HL-60/S4 (cell line): ENCODE measurements around the gene PTOV1.

Experiments used
- in situ Hi-C: fragments of 300-500 bp; cut with MboI; formaldehyde crosslinking; loops from 2 replicates; pipeline ENCODE4 v1.14.3; 2022; ENCODE audit warnings: low sequenced_read_pairs

Gene PTOV1

GRCh38 chr19:49873129-49873521 lies 22.2 kb downstream of the PTOV1 start:
- in situ Hi-C loops = no loop called here

GRCh38 chr19:49873834-49874233 lies 22.9 kb downstream of the PTOV1 start:
- in situ Hi-C loops = no loop called here

GRCh38 chr19:49874503-49875157 lies 23.7 kb downstream of the PTOV1 start:
- in situ Hi-C loops = no loop called here

- in situ Hi-C loops = no loop called here
These were observed 24.2 kb downstream of the PTOV1 start for GRCh38 chr19:49875177-49875576.

- in situ Hi-C loops = no loop called here
These were observed 25.0 kb downstream of the PTOV1 start for GRCh38 chr19:49875857-49876421.

- in situ Hi-C loops = no loop called here
These were observed 25.6 kb downstream of the PTOV1 start for GRCh38 chr19:49876422-49877019.

GRCh38 chr19:49877020-49877878 lies 26.3 kb downstream of the PTOV1 start, which contains the start of the genes AKT1S1 and TBC1D17:
AKT1S1 (minus strand) TSS chr19:49877355; CDS start chr19:49873295, 4,060 bp downstream.
TBC1D17 (plus strand) TSS chr19:49877702; CDS start chr19:49877724, 22 bp downstream.
- in situ Hi-C loops = no loop called here

- in situ Hi-C loops = no loop called here
These were observed 27.2 kb downstream of the PTOV1 start for GRCh38 chr19:49877879-49878743.

- in situ Hi-C loops = no loop called here
These were observed 27.7 kb downstream of the PTOV1 start for GRCh38 chr19:49878744-49879070.

GRCh38 chr19:49879243-49879963 lies 28.4 kb downstream of the PTOV1 start:
- in situ Hi-C loops = no loop called here

- in situ Hi-C loops = no loop called here
These were observed 29.4 kb downstream of the PTOV1 start for GRCh38 chr19:49880162-49880869.

- in situ Hi-C loops = no loop called here
These were observed 30.2 kb downstream of the PTOV1 start for GRCh38 chr19:49881186-49881585.

GRCh38 chr19:49881672-49882394 lies 30.9 kb downstream of the PTOV1 start:
- in situ Hi-C loops = no loop called here

- in situ Hi-C loops = no loop called here
These were observed 31.7 kb downstream of the PTOV1 start for GRCh38 chr19:49882643-49883042.

GRCh38 chr19:49883094-49883493 lies 32.1 kb downstream of the PTOV1 start:
- in situ Hi-C loops = no loop called here

GRCh38 chr19:49884109-49884508 lies 33.1 kb downstream of the PTOV1 start:
- in situ Hi-C loops = no loop called here

GRCh38 chr19:49884760-49885159 lies 33.8 kb downstream of the PTOV1 start:
- in situ Hi-C loops = no loop called here

GRCh38 chr19:49887037-49887664 lies 36.2 kb downstream of the PTOV1 start:
- in situ Hi-C loops = no loop called here
